IMR-90 (cell line): Measurements from ENCODE around the gene FGF4. TPM values are rescaled to one million over a fixed set of nuclear protein-coding genes. Genes with fewer than 3 reads are reported as not detected.

Source experiments
- ATAC-seq: fragments of 200-7000 bp; cut with Tn5 transposase; 2 replicates; pipeline ENCODE4 v1.9.1; 2020; ENCODE audit warnings: low read depth, mild to moderate bottlenecking, moderate library complexity
- BruUV-seq: library from RNA; stranded (reverse); fragments of 400-500 nt; replicated peaks from 2 replicates; lab custom pipeline; 2021; lab: Mats Ljungman, UMichigan
- CTCF ChIA-PET: fragments of 300-600 bp; formaldehyde crosslinking; extraction: SDS; loops from one replicate; lab custom pipeline; 2021; ENCODE audit warnings: antibody characterized with exemption; lab: Yijun Ruan, JAX
- POLR2A ChIA-PET: fragments of 300-600 bp; sonication (Branson Sonifier 250); formaldehyde crosslinking; loops from one replicate; lab custom pipeline; 2022; ENCODE audit warnings: antibody characterized with exemption; ENCODE audit not compliant: unreplicated experiment; lab: Charles Lee
- DNase-seq: peaks from one replicate; pipeline ENCODE4 v3.0.0; 2013
- H2AFZ ChIP-seq: replicated peaks from 2 replicates; pipeline ENCODE3; 2013; ENCODE audit warnings: low read length, mild to moderate bottlenecking; ENCODE audit not compliant: poor library complexity
- H2AK5ac ChIP-seq: 2 replicates; pipeline ENCODE4 v1.6.1; 2013; ENCODE audit warnings: low read depth, low read length, inconsistent platforms
- H2AK9ac ChIP-seq: replicated peaks from 2 replicates; pipeline ENCODE3; 2013; ENCODE audit warnings: mild to moderate bottlenecking, low read depth, low read length, moderate library complexity; ENCODE audit not compliant: poor library complexity
- H2BK120ac ChIP-seq: 2 replicates; pipeline ENCODE4 v1.6.1; 2013; ENCODE audit warnings: low read depth, low read length, inconsistent platforms
- H2BK15ac ChIP-seq: 3 replicates; pipeline ENCODE4 v1.6.1; 2013; ENCODE audit warnings: low read depth, low read length, inconsistent platforms
- H2BK20ac ChIP-seq: 2 replicates; pipeline ENCODE4 v1.6.1; 2013; ENCODE audit warnings: low read depth, mild to moderate bottlenecking, inconsistent platforms, low read length, moderate library complexity
- H2BK5ac ChIP-seq: 2 replicates; pipeline ENCODE4 v1.6.1; 2013; ENCODE audit warnings: mild to moderate bottlenecking, low read depth, low read length, inconsistent platforms; ENCODE audit not compliant: poor library complexity, severe bottlenecking
- H3K14ac ChIP-seq: replicated peaks from 2 replicates; pipeline ENCODE4 v1.6.1; 2013; ENCODE audit warnings: low read depth, low read length, inconsistent platforms
- H3K18ac ChIP-seq: 2 replicates; pipeline ENCODE4 v1.6.1; 2013; ENCODE audit warnings: low read depth, low read length, control low read depth
- H3K23ac ChIP-seq: 2 replicates; pipeline ENCODE4 v1.6.1; 2013; ENCODE audit warnings: low read depth, low read length, inconsistent platforms
- H3K27ac ChIP-seq: 2 replicates; pipeline ENCODE4 v1.5.1; 2013; ENCODE audit warnings: mild to moderate bottlenecking, control low read depth, low read length; ENCODE audit not compliant: insufficient read depth
- H3K27me3 ChIP-seq: 2 replicates; pipeline ENCODE4 v1.6.1; 2013; ENCODE audit warnings: low read length; ENCODE audit not compliant: control insufficient read depth, insufficient read depth
- H3K36me3 ChIP-seq: 2 replicates; pipeline ENCODE4 v1.6.1; 2013; ENCODE audit warnings: low read length, mixed read lengths; ENCODE audit not compliant: control insufficient read depth, insufficient read depth
- H3K4ac ChIP-seq: 2 replicates; pipeline ENCODE4 v1.6.1; 2013; ENCODE audit warnings: low read depth, low read length, inconsistent platforms
- H3K4me1 ChIP-seq: 2 replicates; pipeline ENCODE4 v1.6.1; 2013; ENCODE audit warnings: low read length, mixed read lengths; ENCODE audit not compliant: control insufficient read depth, insufficient read depth
- H3K4me2 ChIP-seq: 2 replicates; pipeline ENCODE4 v1.6.1; 2013; ENCODE audit warnings: low read depth, mild to moderate bottlenecking, control low read depth, low read length, moderate library complexity
- H3K4me3 ChIP-seq: 2 replicates; pipeline ENCODE4 v1.5.1; 2013; ENCODE audit warnings: low read depth, mild to moderate bottlenecking, control low read depth, low read length, moderate library complexity; ENCODE audit not compliant: insufficient read depth
- H3K56ac ChIP-seq: 2 replicates; pipeline ENCODE4 v1.6.1; 2013; ENCODE audit warnings: low read length, inconsistent platforms; ENCODE audit not compliant: insufficient read depth; ENCODE audit errors: extremely low read depth
- H3K79me1 ChIP-seq, 2 experiments: 2 replicates each; pipeline ENCODE4 v1.6.1; 2013; ENCODE audit warnings: low read length in 2 of 2, inconsistent platforms in 1 of 2, low read depth in 1 of 2
- H3K9ac ChIP-seq: 2 replicates; pipeline ENCODE4 v1.6.1; 2013; ENCODE audit warnings: low read depth, low read length, control low read depth
- H3K9me1 ChIP-seq: 2 replicates; pipeline ENCODE4 v1.6.1; 2013; ENCODE audit warnings: low read length, inconsistent platforms; ENCODE audit not compliant: insufficient read depth
- H3K9me3 ChIP-seq: 2 replicates; pipeline ENCODE4 v1.6.1; 2013; ENCODE audit warnings: low read length; ENCODE audit not compliant: control insufficient read depth, insufficient read depth
- H4K20me1 ChIP-seq: 2 replicates; pipeline ENCODE4 v1.6.1; 2013; ENCODE audit warnings: low read length, inconsistent platforms; ENCODE audit not compliant: insufficient read depth
- H4K5ac ChIP-seq: 2 replicates; pipeline ENCODE4 v1.6.1; 2013; ENCODE audit warnings: mild to moderate bottlenecking, low read depth, low read length, control low read depth
- H4K8ac ChIP-seq, 2 experiments: 2 replicates each; pipeline ENCODE4 v1.6.1; 2013; ENCODE audit warnings: low read depth in 2 of 2, low read length in 2 of 2, control low read depth in 1 of 2, inconsistent platforms in 1 of 2
- H4K91ac ChIP-seq: 2 replicates; pipeline ENCODE4 v1.6.1; 2013; ENCODE audit warnings: low read depth, low read length, inconsistent platforms; ENCODE audit not compliant: insufficient read depth
- MAZ ChIP-seq: IDR thresholded peaks from 2 replicates; pipeline ENCODE4 v1.6.1; 2012; ENCODE audit warnings: low read depth, mild to moderate bottlenecking, low read length, improper control_type of control experiment, moderate library complexity, borderline replicate concordance
- NFE2L2 ChIP-seq: fragments of 150-350 bp; IDR thresholded peaks from 2 replicates; pipeline ENCODE4 v1.6.1; 2016; ENCODE audit warnings: low read depth, mild to moderate bottlenecking, low read length
- RAD21 ChIP-seq: IDR thresholded peaks from 2 replicates; pipeline ENCODE4 v1.6.1; 2012; ENCODE audit warnings: low read length, improper control_type of control experiment
- RFX5 ChIP-seq: IDR thresholded peaks from 2 replicates; pipeline ENCODE4 v1.8.0; 2012; ENCODE audit warnings: low read depth, mild to moderate bottlenecking, low read length, moderate library complexity
- WGBS, 2 experiments: methylation state at CpG; one replicate each; pipeline versions ENCODE4 v1.1.5 to v1.1.7; 2013; ENCODE audit warnings: missing lambda C conversion rate in 2 of 2; ENCODE audit not compliant: insufficient read length in 1 of 2; ENCODE audit errors: extremely low coverage in 2 of 2; 5-methylcytosine and 5-hydroxymethylcytosine counted together
- dilution Hi-C: fragments of 300-500 bp; cut with HindIII; formaldehyde crosslinking; loops from one replicate; pipeline ENCODE4 v1.14.3; 2018; ENCODE audit warnings: low sequenced_read_pairs; ENCODE audit not compliant: unreplicated experiment
- in situ Hi-C: fragments of 300-500 bp; cut with MboI; formaldehyde crosslinking; loops from 3 replicates; pipeline ENCODE4 v1.14.3; 2019; ENCODE audit warnings: low sequenced_read_pairs, inconsistent platforms, mixed read lengths
- intact Hi-C: fragments of 100-400 bp; cut with micrococcal nuclease; formaldehyde crosslinking; loops from 2 replicates; pipeline ENCODE4 v1.10.0; 2022
- polyA plus RNA-seq, 3 experiments: library from polyadenylated mRNA; depleted of rRNA; stranded (reverse); fragments of >200 nt; gene quantifications; 2 replicates each; pipeline ENCODE4 v1.2.3, GENCODE V29; 2012; ENCODE audit warnings: low replicate concordance in 1 of 3
- total RNA-seq: library from RNA; depleted of rRNA; stranded (reverse); fragments of >200 nt; gene quantifications from 2 replicates; pipeline ENCODE4 v1.2.3, GENCODE V29; 2012

Gene FGF4
- total and polyA plus RNA-seq, 2 of the 4 experiments (the other 2 are of a cell fraction), result not detected

- Histone ChIP-seq H3K9me3 (peaks cover 2% of the 10 kb centered on the region), H3K14ac (no peak overlapping the region), H4K20me1 (no peaks in the 10 kb centered on the region; the same call in 1 of the 2 replicates), H2BK120ac (no peak overlapping the region), H3K4me1 (no peaks in the 10 kb centered on the region), H3K18ac (no peak overlapping the region), H3K56ac (no peak overlapping the region), H2AFZ (peak overlapping the region; percentile 19), H3K9ac (no peak overlapping the region), H3K36me3 (no peaks in the 10 kb centered on the region), H3K4me3 (no peak overlapping the region), H2AK9ac (no peak overlapping the region), H3K4ac (no peak overlapping the region), H3K9me1 (no peaks in the 10 kb centered on the region), H3K4me2 (no peak overlapping the region), H3K23ac (no peak overlapping the region), H3K79me1 (no peaks in the 10 kb centered on the region), H4K91ac (no peak overlapping the region), H4K5ac (no peak overlapping the region), H3K27me3 (peaks cover 92% of the 10 kb centered on the region), H2BK20ac (no peak overlapping the region), H2BK5ac (no peak overlapping the region), H4K8ac (no peak overlapping the region), H2AK5ac (no peak overlapping the region), H2BK15ac (no peak overlapping the region), H3K27ac (no peak overlapping the region)
- no peak for ATAC-seq
- in situ Hi-C loops, result no loop called here
- TF ChIP-seq NFE2L2 (no peak), RAD21 (no peak), MAZ (no peak), RFX5 (no peak)
- intact Hi-C loops, result no loop called here
- no TSS peak for BruUV-seq
- WGBS, 2 experiments, result 1% methylated on average over 81 of the region's 107 CpGs; no CpG with 5 or more reads in 1 of the 2 experiments
- ChIA-PET CTCF (no interaction called here), POLR2A (no interaction called here)
- DNase-seq, result no peak
- dilution Hi-C loops, result no loop called here
Observed at GRCh38 chr11:69774354-69775162, 583 bp downstream of the FGF4 start.
